ENCODE measurements around the gene KATNAL1.

KATNAL1 gene

DNA sequence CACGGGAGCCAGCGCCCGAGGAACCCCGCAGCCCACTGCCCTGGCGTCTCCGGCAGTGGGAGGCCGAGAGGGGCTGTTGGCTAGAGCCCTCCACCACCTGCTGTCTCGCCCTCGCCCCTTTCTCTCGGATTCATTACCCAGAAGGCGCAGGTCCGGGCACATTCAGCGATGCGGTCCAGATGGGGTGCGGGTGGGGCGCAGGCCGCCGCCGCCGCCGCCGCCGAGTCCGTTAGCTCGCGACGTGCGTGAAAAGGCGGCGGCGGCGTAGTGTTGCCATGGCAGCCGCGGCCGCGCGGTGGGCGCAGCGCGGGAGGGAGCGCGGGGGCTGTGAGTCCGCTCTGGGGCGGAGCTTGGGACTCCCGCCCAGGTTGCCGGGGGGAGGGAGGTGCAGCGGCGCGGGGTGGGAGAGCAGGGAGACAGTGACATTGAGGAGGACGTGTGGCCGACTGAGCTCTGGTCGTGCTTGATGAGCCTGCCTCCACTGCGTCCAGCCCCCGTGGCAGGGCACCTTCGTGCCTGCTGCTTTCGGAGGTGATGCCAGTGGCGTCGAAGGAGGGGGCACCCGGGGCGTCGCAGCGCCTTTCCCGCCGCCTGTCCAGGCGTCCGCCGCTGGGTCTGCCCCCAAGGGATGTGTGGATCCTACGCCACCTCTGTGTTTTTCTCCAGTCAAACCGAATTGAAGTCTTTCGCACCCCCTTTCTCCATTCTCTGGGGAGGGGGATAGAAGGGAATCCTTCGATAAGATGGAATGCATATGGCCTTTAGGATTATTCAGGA lies at the start of gene KATNAL1:
Gene KATNAL1 (minus strand): TSS at position 358 of the 777 bp plus-strand sequence. CDS start 23,774 bp downstream, outside the sequence.
- peak; percentile 74 for DNase-seq (ENCODE audit: low read depth)

DNA sequence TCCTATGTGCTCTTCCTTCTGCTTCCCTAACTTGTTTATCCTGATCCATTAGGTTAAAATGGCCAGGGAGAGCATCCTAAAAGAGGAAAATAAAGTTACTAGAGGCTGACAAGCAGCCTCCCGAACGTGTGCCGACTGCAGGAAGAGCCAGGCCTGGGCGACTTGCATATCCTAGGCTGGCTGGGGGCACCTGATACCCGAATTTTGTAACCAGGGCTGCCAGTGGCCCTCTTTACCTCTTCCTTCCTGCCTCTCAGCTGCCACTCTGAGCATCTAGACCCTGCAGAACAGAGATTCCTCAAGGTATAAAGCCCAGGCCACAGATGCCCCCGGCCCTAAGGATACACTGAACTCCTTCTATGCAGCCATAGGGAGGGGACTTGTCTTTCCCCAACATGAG lies 48.5 kb upstream of the KATNAL1 start:
- DNase-seq (ENCODE audit: low read depth), result no peak

DNA sequence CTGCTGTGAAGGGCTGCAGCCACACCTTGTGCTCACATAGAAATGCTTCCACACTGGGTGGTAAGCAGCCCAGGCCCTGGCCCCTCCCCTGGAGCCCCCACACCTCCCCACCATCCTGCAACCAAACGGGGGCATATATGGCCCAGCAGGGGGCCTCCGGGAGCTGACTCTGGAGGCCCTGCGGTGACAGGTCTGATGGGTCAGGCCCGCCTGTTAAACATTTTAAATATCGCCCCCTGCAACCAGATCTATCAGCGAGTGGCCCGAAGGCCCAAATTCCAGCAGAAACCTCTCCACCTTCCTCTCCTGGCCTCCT lies 48.0 kb upstream of the KATNAL1 start:
- DNase-seq (ENCODE audit: low read depth), result no peak

DNA sequence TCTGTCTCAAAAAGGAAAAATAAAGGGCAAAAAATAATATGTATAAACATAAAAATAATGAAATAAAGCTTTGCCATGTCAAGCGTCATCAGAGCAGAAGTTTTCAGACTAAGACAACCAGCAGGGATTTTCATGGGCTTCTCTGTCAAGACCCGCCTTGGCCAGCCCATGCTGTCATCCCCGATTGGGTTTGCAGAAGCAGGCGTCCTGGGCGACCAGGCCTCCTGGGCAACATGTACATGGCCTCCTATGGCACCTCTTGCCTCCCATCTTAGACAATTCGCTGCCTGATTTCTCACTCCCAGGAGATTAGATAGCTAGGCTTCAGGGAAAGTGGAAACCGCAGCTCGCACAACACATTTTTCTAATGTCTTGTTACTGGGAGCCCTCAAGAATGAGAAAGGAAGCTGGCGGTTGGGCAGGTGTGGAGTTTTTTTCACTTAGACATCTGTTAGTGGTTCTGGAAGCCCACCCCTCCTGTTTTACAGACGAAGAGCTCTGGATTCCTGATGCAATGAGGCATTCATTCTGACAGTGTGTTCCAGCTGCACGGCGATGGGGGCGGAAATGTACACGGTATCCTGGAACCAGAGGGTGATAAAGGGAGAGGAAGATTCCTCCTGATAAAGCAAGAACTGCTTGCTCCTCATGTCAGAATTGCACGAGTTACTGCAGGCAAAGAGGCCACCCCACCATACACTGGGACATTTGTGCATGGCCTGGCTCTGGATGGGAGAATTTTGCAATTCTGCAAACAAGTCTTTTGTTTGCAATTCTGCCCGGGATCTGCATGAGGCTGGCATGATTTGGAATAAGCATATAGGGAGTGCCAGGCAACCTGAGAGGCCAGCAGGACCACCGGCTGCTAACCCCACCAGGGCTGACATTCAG lies 47.4 kb upstream of the KATNAL1 start:
- DNase-seq (ENCODE audit: low read depth), result no peak

DNA sequence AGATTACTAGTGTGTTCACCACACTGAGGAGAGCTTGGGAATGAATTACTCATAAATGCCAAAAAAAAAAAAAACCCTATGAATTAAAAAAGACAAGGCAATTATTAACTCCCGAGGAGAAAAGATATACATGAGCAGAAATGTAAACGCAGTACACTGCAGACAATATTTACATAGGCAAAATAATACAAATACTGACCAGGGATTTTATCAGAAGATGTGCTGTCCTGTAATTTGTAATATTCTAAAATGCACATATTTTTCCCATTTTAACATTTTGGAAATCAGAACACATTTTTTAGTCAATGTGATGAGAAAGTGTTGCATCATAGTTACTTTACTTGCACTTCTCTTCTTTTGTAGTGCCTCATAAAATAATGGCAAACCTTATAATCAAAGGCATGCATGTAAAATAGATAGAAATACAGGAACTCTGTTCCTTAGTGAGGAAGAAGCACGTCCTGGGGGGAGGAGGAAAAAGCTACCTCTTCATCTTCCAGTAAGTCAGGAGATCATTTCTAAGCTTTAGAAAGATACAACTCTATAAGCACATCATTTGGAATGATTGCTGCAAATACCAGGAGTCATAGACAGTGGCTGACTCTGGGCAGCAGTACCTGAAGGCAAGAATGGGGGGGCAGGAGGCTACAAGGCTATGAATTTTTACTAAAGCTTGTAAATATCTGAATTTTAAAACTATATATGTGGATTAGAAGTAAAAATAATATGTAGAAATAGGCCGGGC lies 46.3 kb upstream of the KATNAL1 start:
- no peak for DNase-seq (ENCODE audit: low read depth)

DNA sequence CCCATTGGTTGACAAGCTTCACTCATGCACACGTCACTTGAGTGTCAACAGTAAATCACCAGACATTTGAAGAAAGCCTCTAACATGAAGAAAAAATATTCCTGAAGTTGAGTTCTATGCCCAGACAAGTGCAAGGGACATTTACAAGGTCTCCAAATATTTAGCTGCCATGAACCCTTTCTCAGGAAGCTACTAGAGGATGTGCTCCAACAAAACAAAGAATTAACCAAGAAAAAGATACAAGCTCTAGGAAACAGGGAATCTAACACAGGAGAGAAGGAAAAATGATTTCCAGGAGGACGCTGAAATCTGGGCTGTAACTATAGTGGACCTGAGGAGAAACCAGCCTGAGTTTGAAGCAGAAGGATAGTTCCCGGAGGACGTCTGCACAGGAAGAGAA lies 45.7 kb upstream of the KATNAL1 start:
- DNase-seq (ENCODE audit: low read depth), result no peak

DNA sequence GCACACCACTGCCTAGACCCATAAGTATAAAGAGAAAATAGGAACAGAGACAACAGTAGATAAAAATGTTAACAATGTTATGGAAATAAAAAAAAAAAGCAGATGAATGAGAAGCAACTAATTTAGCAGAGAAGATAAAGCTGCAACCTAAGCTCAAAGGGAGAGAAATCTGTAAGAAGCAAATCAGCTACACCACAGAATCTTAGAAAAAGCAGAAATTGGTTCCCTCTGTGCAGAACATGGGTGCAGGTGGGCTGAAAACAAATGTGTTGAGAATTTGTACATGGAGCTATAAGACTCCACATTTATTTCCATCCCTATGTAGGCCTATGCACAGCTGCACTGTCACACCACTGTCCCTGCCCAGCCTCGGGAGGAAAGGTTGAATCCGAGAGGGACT lies 44.8 kb upstream of the KATNAL1 start:
- DNase-seq (ENCODE audit: low read depth), result no peak

DNA sequence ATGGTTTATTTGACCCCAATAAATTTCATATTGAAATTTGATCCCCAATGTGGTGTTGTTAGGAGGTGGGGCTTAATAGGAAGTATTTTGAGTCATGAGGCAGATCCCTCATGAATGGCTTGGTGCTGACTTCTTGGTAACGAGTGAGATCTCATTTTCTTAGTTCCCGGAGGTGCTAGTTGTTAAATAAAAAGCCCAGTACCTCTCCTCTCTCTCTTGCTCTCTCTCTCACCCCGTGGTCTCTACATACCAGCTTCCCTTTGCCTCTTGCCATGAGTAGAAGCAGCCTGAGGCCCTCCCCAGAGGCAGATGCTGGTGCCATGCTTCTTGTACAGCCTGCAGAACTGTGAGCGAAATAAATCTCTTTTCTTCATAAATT lies 39.4 kb upstream of the KATNAL1 start:
- no peak for DNase-seq (ENCODE audit: low read depth)

DNA sequence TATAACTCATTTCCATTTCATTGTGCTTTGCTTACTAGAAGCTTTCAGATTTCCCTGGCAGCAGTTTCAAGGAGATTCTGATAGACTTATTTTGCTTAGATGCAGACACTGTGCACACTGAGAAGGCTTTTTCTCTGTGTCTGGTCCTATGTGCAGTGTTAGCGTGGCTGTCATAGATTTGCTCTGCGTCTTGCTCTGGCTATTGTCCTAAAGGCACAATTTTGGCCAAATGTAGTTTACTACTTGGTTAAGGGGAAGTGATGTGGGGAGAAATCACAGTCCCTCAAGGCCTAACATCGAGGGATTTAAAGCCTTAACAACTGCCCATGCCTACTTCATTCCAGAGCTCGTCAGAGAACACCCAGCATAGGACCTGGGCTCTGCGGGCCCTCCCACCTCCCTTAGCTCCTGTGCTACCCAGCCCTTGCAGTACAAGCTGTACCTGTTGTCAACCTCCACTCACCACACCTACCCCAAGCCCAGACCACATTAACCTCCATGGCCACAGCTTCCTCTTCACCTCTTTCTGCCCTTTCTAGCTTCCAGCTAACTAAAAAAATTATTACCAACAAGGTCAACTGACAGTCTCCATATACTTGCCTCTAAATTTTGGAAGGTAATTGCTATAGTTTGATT lies 38.9 kb upstream of the KATNAL1 start:
- no peak for DNase-seq (ENCODE audit: low read depth)

DNA sequence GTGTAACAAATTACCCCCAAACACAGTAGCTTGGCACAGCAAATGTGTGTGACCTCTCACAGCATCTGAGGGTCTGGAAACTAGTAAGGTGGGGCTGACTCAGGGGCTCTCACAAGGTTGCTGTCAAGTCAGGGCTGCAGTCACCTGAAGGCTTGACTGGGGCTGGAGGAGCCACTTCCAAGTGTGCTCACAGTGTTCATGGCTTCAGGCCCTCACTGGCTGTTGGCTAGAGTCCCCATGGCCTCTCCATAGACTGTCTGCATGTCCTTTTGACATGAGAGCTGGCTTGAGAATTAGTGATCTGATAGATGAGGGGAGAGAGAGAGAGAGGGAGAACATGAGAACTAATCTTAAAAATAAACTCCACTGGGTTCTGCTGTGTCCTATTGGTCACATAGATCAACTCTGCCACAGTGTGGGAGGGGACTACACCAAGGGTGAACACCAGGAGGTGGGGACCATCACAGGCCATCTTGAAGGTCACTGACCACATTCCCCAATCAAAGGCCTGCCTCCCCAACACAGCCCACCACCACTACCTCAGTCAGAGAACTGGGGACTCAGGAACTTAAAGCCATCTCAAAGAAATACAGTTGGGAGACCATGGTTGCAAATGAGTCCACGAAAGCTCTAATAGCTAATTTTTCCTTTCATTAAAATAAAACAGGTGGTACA lies 38.2 kb upstream of the KATNAL1 start:
- no peak for DNase-seq (ENCODE audit: low read depth)

DNA sequence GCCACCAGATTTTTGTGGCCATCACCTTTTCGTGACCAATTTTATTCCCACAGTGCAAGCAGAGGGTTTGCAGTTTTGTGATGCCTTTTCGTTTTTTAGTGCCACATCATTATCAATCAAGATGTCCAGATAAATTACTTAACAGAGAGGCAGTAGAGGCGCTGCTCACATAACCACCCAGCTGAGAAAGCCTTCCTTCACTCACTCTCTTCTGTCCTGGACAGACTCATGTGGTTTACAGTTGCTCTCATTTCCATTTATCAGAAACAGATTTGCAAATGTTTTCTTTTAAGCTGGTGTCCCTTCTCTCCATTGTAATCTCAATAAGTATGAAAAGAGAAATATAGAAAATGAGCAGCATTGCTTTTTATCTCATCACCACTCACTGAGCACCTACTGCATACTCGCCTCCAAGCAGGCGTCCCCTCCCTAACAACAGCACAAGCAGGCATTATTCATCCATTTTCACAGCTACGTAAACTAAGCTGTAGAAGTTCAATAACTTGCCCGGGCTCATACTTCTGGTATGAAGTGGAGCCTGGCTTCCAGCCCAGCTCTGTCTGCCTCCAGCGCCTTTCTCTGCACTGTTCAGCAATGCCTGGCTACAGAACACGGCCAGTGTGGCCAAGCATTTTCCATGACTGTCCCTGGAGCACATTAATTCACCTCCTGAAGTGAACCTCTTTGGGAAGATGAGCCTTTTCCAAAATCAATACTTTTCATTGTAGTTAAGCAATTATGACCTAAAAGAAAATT lies 34.6 kb upstream of the KATNAL1 start:
- peak; percentile 91 for DNase-seq (ENCODE audit: low read depth)

DNA sequence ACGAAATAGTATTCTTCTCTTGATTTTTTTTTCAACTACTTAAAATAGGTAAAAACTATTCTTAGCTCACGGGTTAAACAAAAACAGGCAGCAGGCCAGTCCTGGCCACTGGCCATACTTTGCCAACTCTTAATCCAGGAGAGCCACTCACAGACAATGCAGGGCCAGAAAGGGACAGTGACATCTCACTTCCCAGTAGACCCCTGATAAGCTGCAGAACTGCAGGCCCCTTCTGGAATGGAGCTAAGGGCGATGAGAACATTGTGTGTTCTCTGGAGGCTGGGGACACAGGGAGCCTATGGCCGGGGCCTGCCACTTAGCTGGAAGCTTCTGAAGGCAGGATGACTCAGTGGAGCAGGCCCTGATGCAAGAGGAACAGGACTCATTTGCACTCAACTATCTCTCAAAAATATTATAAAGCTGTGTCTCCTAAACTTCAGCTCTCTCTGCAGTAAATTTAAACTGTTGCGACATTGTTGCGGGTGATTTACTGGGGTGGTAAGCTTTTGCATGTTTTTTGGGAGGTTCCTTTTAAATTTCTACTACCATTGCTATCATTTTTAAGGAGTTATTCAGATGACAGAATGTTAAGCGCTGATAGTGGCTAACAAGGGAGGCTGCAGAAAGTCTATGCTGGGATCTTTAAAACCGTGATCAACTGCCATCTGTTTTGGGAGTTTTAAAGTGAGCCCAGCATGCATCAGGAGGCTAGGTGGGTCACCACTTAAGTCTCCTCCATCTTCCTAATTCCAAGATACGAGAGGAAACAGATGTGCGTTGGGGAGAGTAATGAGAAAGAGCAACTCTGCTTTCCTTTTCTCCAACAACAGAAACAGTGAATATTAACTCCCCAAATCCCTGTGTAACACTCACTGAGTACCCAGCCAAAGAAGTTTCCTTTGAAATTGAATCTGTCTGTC lies 33.2 kb upstream of the KATNAL1 start:
- peak; percentile 91 for DNase-seq (ENCODE audit: low read depth)

DNA sequence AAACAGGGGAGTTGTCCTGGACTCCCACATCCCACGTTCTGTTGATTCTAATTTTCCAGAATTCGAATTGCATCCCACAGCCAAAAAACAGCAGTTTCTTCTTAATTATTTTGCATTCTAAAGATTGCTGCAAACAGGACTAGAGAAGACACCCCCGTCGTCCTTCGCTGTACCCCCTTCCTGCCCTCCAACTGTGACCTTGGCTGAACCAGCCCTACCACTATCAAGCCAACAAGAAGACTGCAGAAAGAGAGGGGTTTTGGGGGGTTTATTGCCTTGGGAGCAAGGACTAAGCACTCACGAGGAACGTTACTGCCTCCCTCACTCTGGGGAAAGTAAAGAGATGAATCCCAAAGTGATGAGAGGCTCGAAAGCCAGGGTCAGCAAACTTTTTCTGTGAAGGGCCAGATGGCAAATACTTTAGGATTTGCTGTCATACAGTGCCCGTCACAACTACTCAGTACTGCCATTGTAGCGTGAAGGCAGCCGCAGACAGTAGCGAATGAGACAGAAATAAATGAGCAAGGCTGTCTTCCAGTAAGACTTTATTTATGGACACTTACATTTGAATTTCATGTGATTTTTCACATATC lies 32.5 kb upstream of the KATNAL1 start:
- no peak for DNase-seq (ENCODE audit: low read depth)

DNA sequence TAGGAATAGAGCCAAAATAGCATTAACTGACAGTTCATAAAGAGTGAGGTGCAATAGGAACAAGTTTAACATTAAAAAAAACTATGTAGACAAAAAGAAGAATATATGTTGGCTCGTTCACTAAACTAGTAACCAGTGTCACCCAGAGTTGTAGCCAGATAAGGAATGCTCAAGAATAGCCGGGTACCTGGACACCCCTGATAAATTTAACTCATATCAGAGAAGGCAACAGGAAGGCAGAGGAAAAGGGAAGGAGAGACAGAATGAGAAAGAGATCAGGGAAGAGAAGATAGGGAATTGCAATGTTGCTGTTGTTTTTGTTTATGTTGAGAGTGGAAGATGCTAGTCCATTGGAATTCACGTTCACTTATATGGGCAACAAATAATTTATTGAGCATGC lies 31.6 kb upstream of the KATNAL1 start:
- DNase-seq (ENCODE audit: low read depth), result no peak

DNA sequence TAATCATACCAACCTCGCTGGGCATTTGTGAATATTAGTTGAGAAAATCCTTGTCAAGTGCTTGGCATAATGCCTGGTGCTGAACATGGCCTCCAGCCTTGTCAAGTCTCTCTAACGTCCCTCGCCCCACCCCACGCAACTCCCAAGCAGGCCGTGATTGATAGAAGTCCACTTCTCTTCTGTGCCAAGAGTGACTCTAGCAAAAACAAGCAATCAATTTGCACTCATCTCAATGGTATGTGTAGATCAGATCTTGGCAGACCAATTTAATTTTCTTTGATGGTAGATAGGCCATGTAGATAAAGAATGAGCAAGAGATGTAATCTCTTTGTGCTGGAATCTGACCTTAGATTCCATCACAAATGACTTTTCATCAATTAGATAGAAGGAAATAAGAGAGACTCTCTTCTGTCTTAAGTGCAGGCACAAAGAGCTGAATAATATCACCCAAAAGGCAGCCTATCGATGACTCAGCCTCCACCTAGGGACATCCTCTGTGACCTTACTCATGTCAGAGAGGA lies 31.0 kb upstream of the KATNAL1 start:
- DNase-seq (ENCODE audit: low read depth), result no peak

DNA sequence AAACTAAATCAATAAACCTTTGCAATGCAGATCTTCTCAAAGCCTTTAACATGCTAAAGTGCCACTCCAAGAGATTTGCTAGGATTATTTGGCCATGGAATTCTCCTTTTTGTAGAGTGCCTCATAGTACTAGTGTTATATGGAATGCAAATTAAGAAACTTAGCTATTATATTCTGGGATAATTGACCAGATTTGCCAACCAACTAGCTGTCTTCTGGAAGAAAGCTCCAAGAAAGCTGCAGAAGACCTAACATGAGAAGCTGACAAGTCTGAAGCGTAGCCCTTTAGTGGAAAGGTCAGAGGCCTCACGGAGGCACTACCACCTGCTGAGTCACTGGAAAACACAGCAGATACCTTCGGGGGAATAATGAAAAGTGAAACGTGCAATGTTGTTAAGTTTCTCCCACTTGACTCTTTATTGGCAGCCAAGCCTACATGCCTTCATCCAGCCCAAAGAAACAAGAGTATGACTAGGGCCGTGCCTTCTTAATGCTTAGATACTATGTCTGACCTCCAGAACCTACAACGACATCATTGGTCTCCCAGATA lies 29.8 kb upstream of the KATNAL1 start:
- DNase-seq (ENCODE audit: low read depth), result no peak

DNA sequence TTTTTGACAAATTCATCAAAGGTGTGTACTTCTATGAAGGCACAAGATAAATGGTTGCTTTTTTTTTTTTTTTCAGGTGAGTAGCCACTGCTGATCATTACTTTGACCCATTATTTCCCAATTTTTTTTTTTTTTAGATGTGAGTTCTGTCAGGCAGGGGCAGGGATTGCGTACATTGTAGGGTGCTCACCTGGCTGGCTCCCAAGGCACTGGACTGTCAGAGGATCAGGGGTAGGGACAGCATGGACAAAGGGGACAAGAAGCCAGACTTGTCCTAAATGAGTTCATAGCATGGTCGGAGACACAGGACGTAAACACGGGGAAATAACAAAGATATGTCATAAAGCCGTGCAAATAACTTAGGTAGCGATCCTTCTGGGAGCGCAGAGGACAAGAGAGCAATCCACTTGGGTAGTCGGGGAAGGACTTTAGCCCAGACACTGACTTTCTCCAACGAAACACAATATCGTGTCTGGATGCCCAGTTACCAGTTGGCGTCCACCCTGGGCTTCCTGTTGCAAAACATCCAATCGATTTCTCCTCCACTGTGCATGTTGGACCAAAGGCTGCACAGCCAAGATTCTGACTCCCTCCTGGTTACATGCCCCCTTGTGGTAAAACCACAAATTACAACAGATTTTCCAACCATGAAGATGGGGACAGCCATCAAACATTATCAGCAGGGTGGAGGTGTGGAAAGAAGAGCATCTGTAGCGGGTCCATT lies 27.5 kb upstream of the KATNAL1 start:
- peak; percentile 18 for DNase-seq (ENCODE audit: low read depth)

DNA sequence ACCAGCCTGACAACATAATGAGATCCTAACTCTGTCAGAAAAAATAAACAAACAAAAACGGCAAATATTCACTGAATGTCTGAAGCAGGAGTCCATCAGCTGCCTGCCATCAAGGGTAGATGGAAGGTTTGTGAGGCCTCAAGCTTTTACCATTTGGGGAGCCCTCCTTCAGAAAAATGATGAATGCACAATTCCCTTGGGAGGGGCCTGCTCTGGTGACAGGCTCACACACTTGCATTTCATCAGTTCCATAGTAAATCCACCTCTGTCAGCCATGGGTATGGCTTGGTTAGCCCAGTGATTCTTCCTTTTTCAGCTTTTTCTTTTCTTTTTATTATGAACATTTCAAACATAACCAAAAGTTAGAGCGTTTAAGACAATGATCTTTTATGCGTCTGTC lies 26.3 kb upstream of the KATNAL1 start:
- DNase-seq (ENCODE audit: low read depth), result no peak

Measured in fibroblast of gingiva (primary cell).